IgD-negative memory B cell (primary cell): Measurements from ENCODE around the gene RAD51C. TPM values are rescaled to one million over a fixed set of nuclear protein-coding genes. Genes with fewer than 3 reads are reported as not detected.

ENCODE experiments used
- H3K27ac Mint-ChIP-seq, 3 donors: one replicate each; pipeline ENCODE4 v1.8.0; 2020 to 2022; ENCODE audit warnings: mild to moderate bottlenecking in 3 of 3, mixed read lengths in 3 of 3, moderate library complexity in 1 of 3
- H3K27me3 Mint-ChIP-seq: one replicate; pipeline ENCODE4 v1.8.0; 2021; ENCODE audit warnings: mixed read lengths
- H3K36me3 Mint-ChIP-seq: one replicate; pipeline ENCODE4 v1.8.0; 2020; ENCODE audit warnings: mild to moderate bottlenecking, mixed read lengths
- H3K4me1 Mint-ChIP-seq, 3 donors: one replicate each; pipeline ENCODE4 v1.8.0; 2020 to 2022; ENCODE audit warnings: mixed read lengths in 3 of 3, mild to moderate bottlenecking in 1 of 3
- H3K4me3 Mint-ChIP-seq, 4 donors: one replicate each; pipeline ENCODE4 v1.8.0; 2020 to 2022; ENCODE audit warnings: mild to moderate bottlenecking in 4 of 4, mixed read lengths in 4 of 4, moderate library complexity in 3 of 4
- H3K9me3 Mint-ChIP-seq, 3 donors: one replicate each; pipeline ENCODE4 v1.8.0; 2020 to 2021; ENCODE audit warnings: mixed read lengths in 3 of 3, mild to moderate bottlenecking in 1 of 3
- polyA plus RNA-seq: library from polyadenylated mRNA; unstranded; fragments of 300-500 nt; fragmentation: Illumina TruSeq; gene quantifications from one replicate; pipeline ENCODE4 v1.2.3, GENCODE V29; 2021

Gene RAD51C
- polyA plus RNA-seq, 1 donor from 2014 or later = 36.1 TPM

DNA sequence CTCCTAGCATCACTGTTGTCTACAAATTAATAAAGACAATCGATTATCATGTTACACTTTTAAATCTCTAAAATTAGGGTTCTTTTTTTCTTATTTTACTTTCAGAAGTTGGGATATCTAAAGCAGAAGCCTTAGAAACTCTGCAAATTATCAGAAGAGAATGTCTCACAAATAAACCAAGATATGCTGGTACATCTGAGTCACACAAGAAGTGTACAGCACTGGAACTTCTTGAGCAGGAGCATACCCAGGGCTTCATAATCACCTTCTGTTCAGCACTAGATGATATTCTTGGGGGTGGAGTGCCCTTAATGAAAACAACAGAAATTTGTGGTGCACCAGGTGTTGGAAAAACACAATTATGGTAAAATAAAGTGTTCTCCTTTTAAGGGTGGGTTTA lies 2.4 kb downstream of the RAD51C start:
- Mint-ChIP-seq H3K4me3 (no peak overlapping the region), H3K27me3 (no peaks in the 10 kb centered on the region), H3K36me3 (peaks cover 6% of the 10 kb centered on the region), H3K9me3 (no peaks in the 10 kb centered on the region), H3K4me1 (peaks cover 11 to 20% (median 16%) of the 10 kb centered on the region in 3 donors), H3K27ac (no peak overlapping the region)

DNA sequence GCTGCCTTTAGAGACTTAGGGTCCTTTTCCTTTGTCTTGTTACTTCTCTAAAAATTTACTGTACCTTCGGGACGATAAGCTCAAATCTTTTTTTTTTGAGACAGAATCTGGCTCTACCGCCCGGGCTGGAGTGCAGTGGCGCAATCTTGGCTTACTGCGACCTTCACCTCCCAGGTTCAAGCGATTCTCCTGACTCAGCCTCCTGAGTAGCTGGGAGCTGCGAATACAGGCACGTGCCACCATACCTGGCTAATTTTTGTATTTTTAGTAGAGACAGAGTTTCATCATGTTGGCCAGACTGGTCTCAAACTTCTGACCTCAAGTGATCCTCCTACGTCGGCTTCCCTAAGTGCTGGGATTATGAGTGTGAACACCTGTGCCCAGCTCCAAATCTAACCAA lies 7.4 kb downstream of the RAD51C start:
- no peaks in the 10 kb centered on the region for H3K27me3 Mint-ChIP-seq
- peaks cover 3 to 6% (median 4%) of the 10 kb centered on the region in 3 donors for H3K4me1 Mint-ChIP-seq
- no peaks in the 10 kb centered on the region for H3K9me3 Mint-ChIP-seq
- peaks cover 4% of the 10 kb centered on the region for H3K36me3 Mint-ChIP-seq
- no peak overlapping the region for H3K4me3 Mint-ChIP-seq
- H3K27ac Mint-ChIP-seq = no peak overlapping the region

DNA sequence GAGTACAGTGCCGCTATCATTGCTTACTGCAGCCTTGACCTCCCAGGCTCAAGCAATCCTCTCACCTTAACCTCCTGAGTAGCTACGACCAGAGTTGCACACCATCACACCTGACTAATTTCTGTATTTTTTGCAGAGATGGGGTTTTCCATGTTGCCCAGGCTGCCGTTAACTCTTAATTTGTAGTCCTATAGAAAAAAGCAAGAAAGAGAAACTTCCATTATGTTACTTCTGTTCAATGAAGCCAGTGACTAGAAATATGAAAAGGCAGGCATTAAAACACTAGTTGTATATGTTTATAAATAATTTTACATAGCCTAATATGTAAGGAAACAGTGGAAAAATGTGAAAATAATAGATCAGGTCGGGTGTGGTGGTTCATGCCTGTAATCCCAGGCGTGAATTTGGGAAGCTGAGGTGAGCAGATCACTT lies 9.7 kb downstream of the RAD51C start:
- Mint-ChIP-seq H3K4me3 (peak overlapping the region in 1 of 4 donors; percentile 37), H3K27me3 (no peaks in the 10 kb centered on the region), H3K36me3 (peaks cover 3% of the 10 kb centered on the region), H3K27ac (peak overlapping the region in 2 of 3 donors; percentile 23 to 67), H3K9me3 (no peaks in the 10 kb centered on the region), H3K4me1 (peaks cover 9 to 10% (median 10%) of the 10 kb centered on the region in 3 donors)

DNA sequence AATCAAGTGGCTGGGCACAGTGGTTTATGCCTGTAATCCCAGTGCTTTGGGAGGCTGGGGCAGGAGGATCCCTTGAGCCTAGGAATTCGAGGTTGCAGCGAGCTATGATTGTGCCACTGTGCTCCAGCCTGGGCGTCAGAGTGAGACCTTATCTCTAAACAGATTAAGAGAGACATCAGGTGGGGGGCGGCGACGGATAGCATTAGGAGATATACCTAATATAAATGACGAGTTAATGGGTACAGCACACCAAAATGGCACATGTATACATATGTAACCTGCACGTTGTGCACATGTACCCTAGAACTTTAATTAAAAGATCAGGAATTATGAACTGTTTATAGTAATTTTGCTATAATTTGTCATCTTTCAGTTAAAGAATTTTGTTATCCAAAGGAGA lies 10.3 kb downstream of the RAD51C start:
- no peak overlapping the region for H3K4me3 Mint-ChIP-seq
- no peaks in the 10 kb centered on the region for H3K27me3 Mint-ChIP-seq
- H3K36me3 Mint-ChIP-seq = peaks cover 2% of the 10 kb centered on the region
- H3K9me3 Mint-ChIP-seq = no peaks in the 10 kb centered on the region
- no peak overlapping the region for H3K27ac Mint-ChIP-seq
- H3K4me1 Mint-ChIP-seq = peaks cover 9 to 12% (median 10%) of the 10 kb centered on the region in 3 donors

DNA sequence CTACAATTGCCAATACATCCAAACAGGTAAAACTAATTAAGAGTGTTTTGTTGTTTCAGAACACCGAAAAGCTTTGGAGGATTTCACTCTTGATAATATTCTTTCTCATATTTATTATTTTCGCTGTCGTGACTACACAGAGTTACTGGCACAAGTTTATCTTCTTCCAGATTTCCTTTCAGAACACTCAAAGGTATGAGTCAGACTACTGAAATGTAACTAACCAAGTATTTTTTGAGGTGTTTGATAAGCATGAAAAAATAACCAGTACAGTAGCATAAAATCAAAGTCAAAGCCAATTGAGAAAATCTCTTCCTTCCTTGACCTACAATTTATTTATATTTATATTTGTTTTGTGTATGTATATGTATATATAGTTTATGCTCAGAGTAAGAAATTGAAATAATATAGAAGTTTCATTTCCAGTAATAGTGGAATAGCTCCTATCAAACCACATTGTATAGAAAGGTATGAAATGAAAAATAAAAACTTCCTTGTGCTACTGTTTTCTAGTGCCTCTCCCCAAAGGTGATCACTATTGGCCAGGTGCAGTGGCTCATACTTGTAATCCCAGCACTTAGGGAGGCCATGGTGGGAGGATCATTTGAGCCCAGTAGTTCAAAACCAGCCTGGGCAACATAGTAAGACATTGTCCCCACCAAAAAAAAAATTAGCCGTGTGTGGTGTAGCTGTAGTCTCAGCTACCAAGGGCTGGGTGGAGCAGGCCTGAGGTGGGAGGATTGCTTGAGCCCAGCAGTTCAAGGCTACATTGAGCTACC lies 10.9 kb downstream of the RAD51C start:
- Mint-ChIP-seq H3K27me3 (no peaks in the 10 kb centered on the region), H3K36me3 (peaks cover 2% of the 10 kb centered on the region), H3K27ac (no peak overlapping the region), H3K4me3 (no peak overlapping the region), H3K9me3 (no peaks in the 10 kb centered on the region), H3K4me1 (peaks cover 9 to 12% (median 10%) of the 10 kb centered on the region in 3 donors)

DNA sequence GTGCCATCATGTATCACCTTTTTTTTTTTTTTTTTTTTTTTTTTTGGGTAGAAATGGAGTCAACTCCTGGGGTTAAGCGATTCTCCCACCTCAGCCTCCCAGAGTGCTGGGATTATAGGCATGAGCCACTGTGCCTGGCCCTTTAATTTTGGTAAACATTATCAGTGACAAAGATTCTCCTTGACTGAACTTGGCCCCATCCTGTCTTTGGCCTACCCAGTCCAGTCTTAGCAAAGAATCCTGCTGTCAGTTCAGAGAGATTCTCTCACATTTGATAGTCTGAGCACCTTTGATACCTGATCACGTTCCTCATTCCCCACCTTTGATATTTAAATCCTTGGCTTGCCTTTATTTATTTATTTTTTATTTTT lies 11.5 kb downstream of the RAD51C start:
- Mint-ChIP-seq H3K4me1 (peaks cover 9 to 12% (median 10%) of the 10 kb centered on the region in 3 donors), H3K27ac (no peak overlapping the region), H3K9me3 (no peaks in the 10 kb centered on the region), H3K4me3 (no peak overlapping the region), H3K36me3 (peaks cover 2% of the 10 kb centered on the region), H3K27me3 (no peaks in the 10 kb centered on the region)

DNA sequence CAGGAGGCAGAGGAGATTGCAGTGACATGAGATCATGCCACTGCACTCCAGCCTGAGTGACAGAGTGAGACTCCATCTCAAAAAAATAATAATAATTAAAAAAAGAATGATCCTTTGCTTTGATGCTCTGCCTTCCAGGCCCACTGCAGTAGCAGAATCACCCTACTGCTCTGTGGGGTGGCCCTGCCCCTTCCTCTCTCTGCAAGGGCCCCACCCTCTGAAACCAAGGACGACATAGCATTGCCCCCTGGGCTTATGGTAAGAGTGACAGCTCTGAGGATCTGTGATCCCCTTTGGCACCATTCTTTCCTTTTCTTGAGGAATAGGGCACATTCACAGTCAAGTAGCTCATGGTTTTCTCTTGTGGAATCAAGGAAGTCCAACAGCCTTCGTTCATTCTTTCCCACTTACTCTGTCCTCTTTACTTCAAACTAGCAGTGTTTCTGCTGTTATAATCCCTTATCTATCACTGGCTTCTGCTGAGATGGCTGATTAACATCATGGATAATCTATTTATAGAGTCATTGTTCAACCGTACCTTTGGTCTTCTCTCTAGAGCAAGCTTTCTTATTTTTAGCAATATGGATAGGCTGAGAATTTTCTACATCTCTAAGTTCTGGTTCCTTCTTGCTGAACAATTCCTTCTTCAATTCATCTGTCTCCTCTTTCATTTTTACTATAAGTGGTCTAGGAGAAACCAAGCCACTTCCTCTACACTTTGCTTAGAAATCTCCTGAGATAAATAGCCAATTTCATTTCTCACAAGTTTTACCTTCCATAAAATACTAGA lies 14.1 kb downstream of the RAD51C start:
- H3K27ac Mint-ChIP-seq = peak overlapping the region in 1 of 3 donors; percentile 47
- no peaks in the 10 kb centered on the region for H3K9me3 Mint-ChIP-seq
- H3K36me3 Mint-ChIP-seq = peaks cover 2% of the 10 kb centered on the region
- H3K4me3 Mint-ChIP-seq = peak overlapping the region in 1 of 4 donors; percentile 25
- H3K4me1 Mint-ChIP-seq = peaks cover 9 to 13% (median 10%) of the 10 kb centered on the region in 3 donors
- H3K27me3 Mint-ChIP-seq = no peaks in the 10 kb centered on the region

DNA sequence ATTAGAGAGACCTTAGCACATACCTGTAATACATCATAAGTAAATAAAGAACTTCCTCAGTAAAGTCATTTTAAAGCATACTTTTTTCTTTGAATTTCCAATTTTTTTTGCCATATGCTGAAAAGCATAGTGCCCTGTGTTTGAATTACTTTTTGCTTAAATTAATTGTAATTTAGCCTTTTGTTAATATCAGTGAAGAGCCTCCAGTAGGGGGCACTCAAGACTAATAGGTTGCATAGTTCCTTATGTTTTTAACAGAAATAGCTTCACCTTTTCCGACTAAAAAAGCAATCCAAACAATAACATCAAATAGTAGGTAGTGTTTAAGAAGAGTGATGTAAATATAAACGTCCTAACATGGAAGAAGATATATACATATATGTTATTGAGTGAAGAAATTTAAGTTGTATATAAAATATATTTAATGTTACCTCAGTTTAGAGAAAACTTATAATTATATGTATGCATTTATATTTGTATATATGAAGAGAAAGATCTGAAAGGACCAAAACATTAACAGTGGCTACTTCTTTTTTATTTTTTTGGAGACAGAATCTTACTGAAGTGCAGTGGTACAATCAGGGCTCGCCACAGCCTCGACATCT lies 18.6 kb downstream of the RAD51C start:
- no peaks in the 10 kb centered on the region for H3K27me3 Mint-ChIP-seq
- peaks cover 5 to 9% (median 7%) of the 10 kb centered on the region in 3 donors for H3K4me1 Mint-ChIP-seq
- H3K4me3 Mint-ChIP-seq = no peak overlapping the region
- peaks cover 3% of the 10 kb centered on the region for H3K36me3 Mint-ChIP-seq
- no peak overlapping the region for H3K27ac Mint-ChIP-seq
- no peaks in the 10 kb centered on the region for H3K9me3 Mint-ChIP-seq

DNA sequence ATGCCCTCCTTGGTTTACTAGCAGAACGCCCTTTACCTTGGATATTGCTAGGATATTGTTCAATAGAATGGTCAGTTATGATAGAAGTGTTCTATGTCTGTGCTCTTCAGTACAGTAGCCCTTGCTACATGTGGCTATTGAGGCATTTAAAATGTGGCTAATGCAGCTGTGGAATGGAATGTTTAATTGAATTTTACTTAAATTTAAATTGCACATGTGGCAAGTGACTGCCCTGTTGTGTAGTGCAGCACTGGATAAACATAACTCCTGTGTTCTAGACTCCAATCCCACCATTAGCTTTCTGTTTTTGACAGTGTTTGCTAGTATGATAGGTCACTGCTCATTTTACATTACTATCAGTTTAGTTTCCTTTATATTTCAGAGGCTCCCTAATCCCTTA lies 29.9 kb downstream of the RAD51C start:
- H3K27ac Mint-ChIP-seq = no peak overlapping the region
- no peak overlapping the region for H3K4me3 Mint-ChIP-seq
- H3K36me3 Mint-ChIP-seq = peaks cover 3% of the 10 kb centered on the region
- H3K4me1 Mint-ChIP-seq = no peaks in the 10 kb centered on the region
- no peaks in the 10 kb centered on the region for H3K9me3 Mint-ChIP-seq
- H3K27me3 Mint-ChIP-seq = no peaks in the 10 kb centered on the region

DNA sequence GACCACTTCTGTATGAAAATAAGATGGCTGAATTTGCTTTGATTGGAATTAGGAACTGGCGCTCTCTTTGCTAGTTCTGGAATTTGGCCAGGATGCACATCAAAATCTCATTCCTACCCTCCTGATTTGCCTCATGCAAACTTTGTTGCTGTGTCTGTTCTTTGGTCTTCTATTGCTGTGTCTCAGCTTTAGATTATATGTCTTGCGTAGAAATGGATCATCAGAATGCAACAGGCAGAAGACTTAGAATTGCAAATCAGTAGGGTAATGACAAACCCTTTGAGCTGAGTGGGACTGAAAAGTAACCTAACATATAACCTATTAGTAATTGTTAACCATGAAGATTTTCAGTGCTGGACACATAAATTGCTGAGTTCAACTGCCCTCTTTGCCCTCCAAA lies 30.3 kb downstream of the RAD51C start:
- no peak overlapping the region for H3K27ac Mint-ChIP-seq
- H3K36me3 Mint-ChIP-seq = peaks cover 3% of the 10 kb centered on the region

DNA sequence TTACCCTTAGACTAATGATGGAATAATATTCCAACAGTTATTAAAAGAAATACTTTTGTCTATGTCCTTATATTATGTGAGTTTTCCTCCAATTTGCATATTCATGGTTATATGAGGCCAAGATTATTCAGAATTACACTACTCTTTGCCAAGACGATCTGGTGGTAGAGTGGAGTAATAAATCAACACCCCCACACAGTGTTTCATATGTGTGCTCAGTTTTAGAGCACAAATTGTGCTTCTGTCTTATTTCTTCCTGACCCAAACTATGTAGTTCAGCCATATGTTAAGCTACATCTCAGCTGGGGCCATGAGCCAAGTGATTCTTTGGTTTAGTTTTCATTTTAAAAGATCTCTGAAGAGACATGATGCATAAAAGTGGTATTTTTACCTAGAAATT lies 36.4 kb downstream of the RAD51C start:
- Mint-ChIP-seq H3K4me1 (no peaks in the 10 kb centered on the region), H3K36me3 (no peaks in the 10 kb centered on the region), H3K4me3 (no peak overlapping the region), H3K27me3 (no peaks in the 10 kb centered on the region), H3K27ac (peak overlapping the region in 1 of 3 donors; percentile 16), H3K9me3 (no peaks in the 10 kb centered on the region)

More for the DNA sequence above, 30.3 kb downstream of the RAD51C start:
- H3K4me3 Mint-ChIP-seq = no peak overlapping the region
- H3K9me3 Mint-ChIP-seq = no peaks in the 10 kb centered on the region
- H3K27me3 Mint-ChIP-seq = no peaks in the 10 kb centered on the region
- no peaks in the 10 kb centered on the region for H3K4me1 Mint-ChIP-seq

DNA sequence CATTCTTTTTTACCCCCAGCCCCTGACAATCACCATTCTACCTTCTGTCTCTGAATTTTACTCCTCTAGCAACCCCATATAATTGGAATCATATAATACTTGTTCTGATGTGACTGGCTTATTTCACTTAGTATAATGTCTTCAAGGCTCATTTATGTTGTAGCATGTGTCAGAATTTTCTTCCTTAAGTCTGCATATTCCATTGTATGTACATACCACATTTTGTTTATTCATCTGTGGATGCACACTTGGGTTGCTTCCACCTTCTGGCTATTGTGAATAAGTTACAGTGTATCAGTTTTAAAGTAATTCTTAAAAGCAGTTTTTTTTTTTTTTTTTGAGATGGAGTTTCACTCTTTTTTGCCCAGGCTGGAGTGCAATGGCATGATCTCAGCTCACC lies 38.5 kb downstream of the RAD51C start:
- H3K27ac Mint-ChIP-seq = no peak overlapping the region
- H3K9me3 Mint-ChIP-seq = no peaks in the 10 kb centered on the region
- no peaks in the 10 kb centered on the region for H3K36me3 Mint-ChIP-seq
- H3K4me1 Mint-ChIP-seq = no peaks in the 10 kb centered on the region
- no peaks in the 10 kb centered on the region for H3K27me3 Mint-ChIP-seq
- no peak overlapping the region for H3K4me3 Mint-ChIP-seq

DNA sequence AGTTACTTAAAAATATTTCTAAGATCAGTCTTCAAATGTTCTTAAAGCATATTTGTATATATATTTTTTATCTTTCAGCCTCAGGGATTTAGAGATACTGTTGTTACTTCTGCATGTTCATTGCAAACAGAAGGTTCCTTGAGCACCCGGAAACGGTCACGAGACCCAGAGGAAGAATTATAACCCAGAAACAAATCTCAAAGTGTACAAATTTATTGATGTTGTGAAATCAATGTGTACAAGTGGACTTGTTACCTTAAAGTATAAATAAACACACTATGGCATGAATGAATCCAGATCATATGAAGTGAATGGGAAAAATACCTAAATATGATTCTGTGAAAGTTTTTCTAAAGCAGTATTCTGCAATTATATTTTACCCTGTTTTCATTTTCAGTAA lies 41.6 kb downstream of the RAD51C start:
- no peak overlapping the region for H3K27ac Mint-ChIP-seq

DNA sequence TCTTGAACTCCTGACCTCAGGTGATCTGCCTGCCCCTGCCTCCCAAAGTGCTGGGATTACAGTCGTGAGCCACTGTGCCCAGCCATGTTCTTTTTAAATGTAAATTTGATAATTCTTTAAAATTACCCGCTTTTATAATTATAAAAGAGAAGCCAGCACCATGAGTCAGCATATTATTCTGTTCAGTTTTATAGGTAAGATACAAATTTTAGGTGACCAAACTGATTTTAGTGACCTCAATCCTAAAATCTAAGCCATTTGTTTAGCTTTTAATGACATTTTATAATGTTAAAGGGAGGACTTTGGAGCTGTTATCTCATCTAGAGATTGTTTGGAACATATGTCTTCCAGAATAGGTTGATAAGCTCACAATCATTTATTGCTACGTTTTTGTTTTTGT lies 42.4 kb downstream of the RAD51C start:
- no peaks in the 10 kb centered on the region for H3K4me1 Mint-ChIP-seq
- H3K27me3 Mint-ChIP-seq = no peaks in the 10 kb centered on the region
- H3K27ac Mint-ChIP-seq = no peak overlapping the region
- no peaks in the 10 kb centered on the region for H3K36me3 Mint-ChIP-seq
- H3K9me3 Mint-ChIP-seq = no peaks in the 10 kb centered on the region
- H3K4me3 Mint-ChIP-seq = no peak overlapping the region

More for the DNA sequence above, 41.6 kb downstream of the RAD51C start:
- H3K36me3 Mint-ChIP-seq = no peaks in the 10 kb centered on the region
- no peaks in the 10 kb centered on the region for H3K9me3 Mint-ChIP-seq
- H3K27me3 Mint-ChIP-seq = no peaks in the 10 kb centered on the region
- H3K4me3 Mint-ChIP-seq = no peak overlapping the region
- no peaks in the 10 kb centered on the region for H3K4me1 Mint-ChIP-seq

DNA sequence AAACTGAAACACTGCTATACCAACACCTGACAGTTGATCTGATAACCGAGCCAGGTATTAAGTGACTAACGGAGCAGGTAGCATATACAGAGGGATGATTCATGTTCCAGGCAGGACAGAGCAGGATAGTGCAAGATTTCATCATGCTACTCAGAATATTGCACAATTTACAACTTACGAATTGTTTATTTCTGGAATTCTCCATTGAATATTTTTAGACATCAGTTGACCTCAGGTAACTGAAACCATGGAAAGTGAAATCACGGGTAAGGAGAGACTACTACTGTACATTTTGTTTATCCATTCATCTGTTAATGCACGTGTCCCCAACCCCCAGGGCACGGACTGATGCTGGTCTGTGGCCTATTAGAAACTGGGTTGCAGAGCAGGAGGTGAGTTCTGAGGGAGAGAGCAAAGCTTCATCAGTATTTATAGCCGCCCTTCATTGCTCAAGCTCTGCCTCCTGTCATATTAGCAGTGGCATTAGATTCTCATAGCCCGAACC lies 48.8 kb downstream of the RAD51C start:
- no peaks in the 10 kb centered on the region for H3K4me1 Mint-ChIP-seq
- no peaks in the 10 kb centered on the region for H3K36me3 Mint-ChIP-seq
- no peak overlapping the region for H3K4me3 Mint-ChIP-seq
- no peaks in the 10 kb centered on the region for H3K9me3 Mint-ChIP-seq
- no peaks in the 10 kb centered on the region for H3K27me3 Mint-ChIP-seq
- H3K27ac Mint-ChIP-seq = no peak overlapping the region
